ENCODE results near the gene AGR2.

GRCh38 chr7:16804674-16805439 lies at the start of gene AGR2:
- no peak for TF ChIP-seq CTCF (IDR thresholded peaks at IDR 0.05)
- TF ChIP-seq POLR2A (IDR thresholded peaks at IDR 0.05), result no peak
